ENCODE measurements around the gene KLF15. TPM values are rescaled to one million over a fixed set of nuclear protein-coding genes. Genes with fewer than 3 reads are reported as not detected.

Gene KLF15
- polyA plus RNA-seq, 1 donor from 2014 or later: 0.46 TPM

- Histone ChIP-seq H3K4me3 (ENCODE audit: low read length) (no peak overlapping the region), H3K9me2 (ENCODE audit: insufficient read depth, low read length) (no peaks in the 10 kb centered on the region), H3K27ac (ENCODE audit: low read length) (no peak overlapping the region), H3K4me2 (ENCODE audit: low read length) (no peak overlapping the region), H3K9ac (ENCODE audit: low read length) (no peak overlapping the region), H4K20me1 (ENCODE audit: insufficient read depth) (no peaks in the 10 kb centered on the region), H3K36me3 (ENCODE audit: insufficient read depth, low read length) (no peaks in the 10 kb centered on the region), H2AFZ (ENCODE audit: low read depth, low read length) (no peak overlapping the region), H3F3A (ENCODE audit: insufficient read depth, low read length, poor library complexity, severe bottlenecking) (no peaks in the 10 kb centered on the region), H3K79me2 (replicated peaks; ENCODE audit: insufficient read depth, low read length) (no peaks in the 10 kb centered on the region), H3K27me3 (ENCODE audit: insufficient read depth, low read depth, low read length) (no peaks in the 10 kb centered on the region), H3K9me3 (ENCODE audit: low read length) (peaks cover 7% of the 10 kb centered on the region)
- TF ChIP-seq REST (IDR thresholded peaks at IDR 0.05; ENCODE audit: borderline replicate concordance): no peak
- no peak for TF ChIP-seq RAD21 (conservative IDR thresholded peaks at IDR 0.05)
- TF ChIP-seq CTCF (IDR thresholded peaks at IDR 0.05; ENCODE audit: poor library complexity, severe bottlenecking): no peak
- TF ChIP-seq TAF1 (IDR thresholded peaks at IDR 0.05; ENCODE audit: low read depth): no peak
- TF ChIP-seq SMC3 (conservative IDR thresholded peaks at IDR 0.05; ENCODE audit: poor library complexity): no peak
Observed at GRCh38 chr3:126308394-126309125, 48.6 kb downstream of the KLF15 start.

GRCh38 chr3:126307591-126308393 lies 49.4 kb downstream of the KLF15 start:
- Histone ChIP-seq H2AFZ (ENCODE audit: low read depth, low read length) (no peak overlapping the region), H3K36me3 (ENCODE audit: insufficient read depth, low read length) (no peaks in the 10 kb centered on the region), H3K27ac (ENCODE audit: low read length) (no peak overlapping the region), H3K4me2 (ENCODE audit: low read length) (no peak overlapping the region), H3K9me3 (ENCODE audit: low read length) (peaks cover 10% of the 10 kb centered on the region), H3K79me2 (replicated peaks; ENCODE audit: insufficient read depth, low read length) (no peaks in the 10 kb centered on the region), H3K9ac (ENCODE audit: low read length) (no peak overlapping the region), H4K20me1 (ENCODE audit: insufficient read depth) (no peaks in the 10 kb centered on the region), H3K9me2 (ENCODE audit: insufficient read depth, low read length) (no peaks in the 10 kb centered on the region), H3F3A (ENCODE audit: insufficient read depth, low read length, poor library complexity, severe bottlenecking) (no peaks in the 10 kb centered on the region), H3K4me3 (ENCODE audit: low read length) (no peak overlapping the region), H3K27me3 (ENCODE audit: insufficient read depth, low read depth, low read length) (no peaks in the 10 kb centered on the region)
- TF ChIP-seq MXI1 (conservative IDR thresholded peaks at IDR 0.05; ENCODE audit: poor library complexity, severe bottlenecking) (no peak), RAD21 (conservative IDR thresholded peaks at IDR 0.05) (no peak), EZH2 (IDR thresholded peaks at IDR 0.05; ENCODE audit: borderline replicate concordance, insufficient read depth, low read length, poor library complexity, severe bottlenecking) (no peak)

Data from neural cell (in vitro differentiated cells).